Measurements from ENCODE around the gene LLGL2.

Gene LLGL2

GRCh38 chr17:75492555-75493168, 32.8 kb upstream of the LLGL2 start:
- DNase-seq: no peak

GRCh38 chr17:75493476-75494129, 31.9 kb upstream of the LLGL2 start:
- DNase-seq: no peak

GRCh38 chr17:75494326-75494877, 31.1 kb upstream of the LLGL2 start:
- no peak for DNase-seq

DNA sequence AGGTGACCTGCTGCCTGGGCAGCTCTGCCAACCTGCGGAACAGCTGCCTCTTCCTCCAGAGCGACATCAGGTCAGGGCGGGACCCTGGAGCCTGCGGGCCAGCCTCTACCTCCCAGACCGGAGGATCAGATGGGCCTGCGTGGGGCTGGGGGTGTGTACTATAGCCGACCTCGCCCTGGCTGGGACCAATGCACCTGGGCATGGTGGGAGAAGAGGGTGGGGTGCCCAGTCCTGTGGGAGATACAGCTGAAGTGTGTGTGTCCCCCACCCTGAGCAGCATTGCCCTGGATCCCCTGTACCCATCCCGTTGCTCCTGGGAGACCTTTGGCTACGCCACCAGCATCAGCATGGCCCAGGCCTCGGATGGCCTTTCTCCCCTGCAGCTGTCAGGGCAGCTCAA, 29.5 kb upstream of the LLGL2 start:
- no peak for DNase-seq

DNA sequence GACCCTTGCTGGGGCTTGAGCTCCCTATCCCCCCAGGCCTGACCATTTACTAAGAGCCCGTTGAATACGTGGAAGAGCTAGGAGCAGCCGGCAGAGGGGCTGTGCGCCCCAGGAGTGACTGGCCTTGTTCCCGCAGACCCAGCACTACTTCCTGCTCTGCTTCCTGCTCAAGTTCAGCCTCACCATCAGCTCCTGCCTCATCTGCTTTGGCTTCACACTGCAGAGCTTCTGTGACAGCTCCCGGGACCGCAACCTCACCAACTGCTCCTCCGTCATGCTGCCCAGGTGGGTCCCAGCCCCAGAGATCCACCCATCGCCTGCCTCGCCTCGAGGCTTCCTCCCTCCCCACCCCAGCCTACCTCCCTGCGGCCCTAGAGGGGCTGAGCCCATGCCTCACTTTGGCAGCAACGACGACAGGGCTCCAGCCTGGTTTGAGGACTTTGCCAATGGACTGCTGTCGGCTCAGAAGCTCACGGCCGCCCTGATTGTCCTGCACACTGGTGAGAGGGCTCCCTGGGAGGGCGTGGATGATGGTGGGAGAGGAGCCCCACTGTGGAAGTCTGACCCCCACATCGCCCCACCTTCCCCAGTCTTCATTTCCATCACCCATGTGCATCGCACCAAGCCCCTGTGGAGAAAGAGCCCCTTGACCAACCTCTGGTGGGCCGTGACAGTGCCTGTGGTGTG, 27.3 kb upstream of the LLGL2 start:
- no peak for DNase-seq

DNA sequence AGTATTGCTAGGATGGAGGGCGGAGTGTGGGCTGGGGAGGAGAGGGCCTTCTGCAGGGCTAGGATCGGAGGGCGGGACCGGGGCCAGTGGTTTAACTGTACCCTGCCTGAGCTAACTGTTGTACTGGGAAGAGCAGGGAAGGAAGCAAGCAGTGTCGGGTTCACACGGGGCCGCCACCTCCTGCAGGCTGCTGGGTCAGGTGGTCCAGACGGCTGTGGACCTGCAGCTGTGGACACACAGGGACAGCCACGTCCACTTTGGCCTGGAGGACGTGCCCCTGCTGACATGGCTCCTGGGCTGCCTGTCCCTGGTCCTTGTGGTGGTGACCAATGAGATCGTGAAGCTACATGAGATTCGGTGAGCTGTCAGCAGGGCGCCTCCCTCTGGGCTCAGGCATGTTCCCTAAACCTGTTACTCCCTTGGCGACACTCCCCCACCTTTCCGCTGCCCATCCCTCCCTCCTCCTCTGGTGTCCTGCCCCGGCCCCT, 26.7 kb upstream of the LLGL2 start:
- no peak for DNase-seq

GRCh38 chr17:75499313-75500022, 26.0 kb upstream of the LLGL2 start:
- DNase-seq: no peak

DNA sequence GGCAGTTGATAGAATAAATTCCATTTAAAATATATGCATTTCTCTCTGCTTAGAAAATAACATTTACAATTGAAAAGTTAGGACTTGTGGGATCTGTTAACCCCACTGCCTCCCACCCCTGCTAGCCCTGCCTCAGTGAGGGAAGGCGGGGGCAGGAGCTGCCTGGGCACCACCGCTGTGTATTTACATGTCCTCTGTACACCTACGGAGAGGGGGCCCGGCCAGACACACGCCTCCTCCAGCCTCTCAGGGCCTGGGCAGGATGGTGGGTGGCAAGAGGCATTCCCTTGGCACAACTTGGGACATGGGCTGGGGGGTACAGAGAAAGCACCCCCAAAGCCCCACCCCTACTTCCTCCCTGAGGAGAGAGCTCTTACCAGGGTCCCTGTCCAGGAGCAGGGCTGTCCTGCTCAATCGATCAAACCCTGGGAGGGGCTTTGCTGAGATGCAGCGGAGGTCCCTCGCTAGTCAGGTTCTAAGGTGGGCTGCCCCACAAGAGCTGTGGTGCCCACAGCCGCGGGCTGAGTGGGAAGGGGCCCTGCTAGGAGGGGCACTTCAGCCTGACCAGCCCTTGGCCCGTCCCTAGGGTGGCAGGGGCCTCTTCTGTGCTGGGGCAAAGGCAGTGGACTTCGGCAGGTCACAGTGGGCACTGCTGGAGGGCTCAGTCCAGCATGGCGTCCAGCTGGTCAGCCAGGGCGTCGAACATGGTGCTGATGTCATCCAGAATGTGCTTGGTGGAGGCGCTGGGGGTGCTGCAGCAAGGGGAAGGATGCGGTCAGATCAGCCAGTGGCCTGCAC, 24.9 kb upstream of the LLGL2 start:
- DNase-seq: no peak

DNA sequence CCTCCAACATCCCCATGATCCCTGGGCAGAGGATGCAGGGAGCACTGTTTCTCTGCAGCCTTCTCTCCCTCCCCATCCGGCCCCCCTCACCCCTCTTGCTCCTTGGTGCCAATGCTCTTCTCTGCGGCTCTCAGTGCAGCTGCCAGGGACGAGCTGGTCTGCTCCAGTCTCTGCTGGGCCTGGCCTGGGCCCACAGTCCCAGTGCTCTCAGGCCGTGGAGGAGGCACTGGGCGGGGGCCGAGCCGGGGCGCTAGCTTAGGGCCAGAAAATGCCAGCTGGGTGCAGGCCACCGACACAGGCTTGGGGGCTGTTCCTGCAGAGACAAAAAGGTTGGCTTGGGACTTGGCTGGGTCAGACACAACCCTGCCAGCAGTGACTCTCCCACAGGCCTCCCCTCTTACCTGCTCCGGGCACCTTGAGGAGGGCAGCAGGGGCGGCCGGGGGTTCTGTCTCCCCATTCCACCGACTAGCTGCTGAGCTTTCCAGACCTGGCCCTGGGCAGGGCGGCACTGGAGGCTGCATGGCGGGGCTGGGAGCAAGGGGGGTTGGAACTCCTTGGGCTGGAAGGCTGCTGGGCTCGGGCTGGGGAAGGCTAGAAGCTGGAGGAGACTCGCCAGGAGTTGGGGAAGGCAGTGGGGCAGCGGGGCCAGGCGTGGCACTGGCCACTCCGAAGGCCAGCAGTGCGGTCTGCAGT, 24.0 kb upstream of the LLGL2 start:
- no peak for DNase-seq

- no peak for DNase-seq
Observed at GRCh38 chr17:75502072-75502720, 23.3 kb upstream of the LLGL2 start.

DNA sequence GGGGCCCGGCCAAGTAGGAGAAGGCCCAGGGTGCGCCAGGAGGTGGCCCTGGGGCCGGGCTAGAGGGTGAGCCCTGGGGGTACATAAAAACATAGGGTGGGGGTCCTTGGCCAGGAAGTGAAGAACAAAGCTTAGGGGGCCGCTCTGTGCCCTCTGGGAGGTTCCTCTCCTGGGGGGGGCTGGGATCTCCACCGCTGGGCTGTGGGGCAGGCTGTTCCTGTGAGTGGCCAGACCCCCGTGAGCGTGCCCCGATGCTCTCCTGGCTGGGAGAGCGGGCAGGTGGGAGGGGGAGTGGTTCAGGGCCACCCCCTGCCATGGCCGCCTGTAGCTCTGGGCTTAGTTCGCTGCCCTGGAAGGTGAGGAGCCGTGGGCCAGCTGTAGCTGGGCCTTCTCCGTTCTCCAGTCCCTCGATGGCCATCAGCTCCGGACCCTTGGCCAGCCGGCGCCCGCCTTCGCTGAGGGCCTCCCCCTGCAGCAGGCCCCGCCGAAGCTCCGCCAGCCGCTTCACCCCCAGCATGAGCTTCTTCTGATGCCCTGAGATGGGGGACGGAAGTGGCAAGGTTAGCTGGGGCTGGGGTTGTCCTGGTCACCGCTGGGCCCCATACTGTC, 22.7 kb upstream of the LLGL2 start:
- DNase-seq: no peak

GRCh38 chr17:75503337-75503950, 22.1 kb upstream of the LLGL2 start:
- DNase-seq: no peak

DNA sequence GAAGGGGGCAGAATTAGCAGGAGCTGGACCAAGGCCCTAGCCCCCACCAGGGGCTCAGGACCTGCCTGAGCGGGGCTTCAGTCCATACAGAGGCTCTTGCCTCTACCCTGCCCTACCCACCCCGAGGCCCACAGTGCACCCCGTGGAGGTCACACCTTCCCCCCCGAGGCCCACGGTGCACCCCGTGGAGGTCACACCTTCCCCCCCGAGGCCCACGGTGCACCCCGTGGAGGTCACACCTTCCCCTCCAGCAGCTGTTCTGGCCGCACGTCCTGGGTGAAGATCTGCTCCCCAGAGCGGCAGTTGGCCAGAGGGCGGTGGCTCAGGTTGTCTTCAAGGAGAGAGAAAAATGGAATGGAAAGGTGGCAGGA, 21.5 kb upstream of the LLGL2 start:
- DNase-seq: no peak

DNA sequence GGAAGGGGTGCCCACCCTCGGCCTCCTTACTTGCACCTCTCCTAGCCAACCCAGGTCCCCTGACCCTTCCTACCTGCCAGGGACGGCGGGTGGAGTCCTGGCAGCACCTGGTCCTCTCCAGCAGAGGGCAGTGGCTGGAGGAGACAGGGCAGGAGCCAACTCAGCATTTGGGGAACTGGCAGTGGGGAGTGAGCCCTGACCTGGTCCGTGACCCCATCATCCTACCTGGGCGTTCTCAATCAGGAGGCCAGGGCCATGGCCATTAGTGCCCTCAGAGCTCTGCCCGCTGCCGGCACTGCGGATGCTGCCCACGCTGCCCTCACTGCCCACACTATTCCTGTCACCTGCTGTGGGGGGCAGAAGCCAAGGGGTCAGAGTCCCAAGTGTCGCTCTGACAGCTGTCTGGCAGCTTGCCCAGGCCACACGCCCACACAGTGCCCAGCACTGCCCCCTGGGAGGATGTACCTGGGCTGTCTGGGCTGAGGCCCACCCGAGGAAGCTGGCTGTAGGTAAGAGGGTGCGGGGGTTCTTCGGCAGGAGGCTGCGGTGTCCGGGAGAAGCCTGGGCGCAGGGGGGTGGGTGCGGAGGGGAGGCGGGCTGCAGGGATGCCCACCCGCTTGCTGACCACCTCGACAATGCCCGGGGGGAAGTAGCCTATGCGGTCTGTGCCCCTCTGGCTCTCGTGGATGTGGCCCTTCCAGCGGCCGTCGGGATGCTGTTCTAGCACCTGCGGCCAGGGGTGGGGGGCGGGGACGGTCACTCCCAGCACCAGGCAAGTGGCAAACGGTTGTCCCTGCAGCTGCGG, 20.9 kb upstream of the LLGL2 start:
- no peak for DNase-seq

GRCh38 chr17:75505152-75505409, 20.4 kb upstream of the LLGL2 start:
- DNase-seq: no peak

- DNase-seq: no peak
Observed at GRCh38 chr17:75505640-75506039, 19.9 kb upstream of the LLGL2 start.

DNA sequence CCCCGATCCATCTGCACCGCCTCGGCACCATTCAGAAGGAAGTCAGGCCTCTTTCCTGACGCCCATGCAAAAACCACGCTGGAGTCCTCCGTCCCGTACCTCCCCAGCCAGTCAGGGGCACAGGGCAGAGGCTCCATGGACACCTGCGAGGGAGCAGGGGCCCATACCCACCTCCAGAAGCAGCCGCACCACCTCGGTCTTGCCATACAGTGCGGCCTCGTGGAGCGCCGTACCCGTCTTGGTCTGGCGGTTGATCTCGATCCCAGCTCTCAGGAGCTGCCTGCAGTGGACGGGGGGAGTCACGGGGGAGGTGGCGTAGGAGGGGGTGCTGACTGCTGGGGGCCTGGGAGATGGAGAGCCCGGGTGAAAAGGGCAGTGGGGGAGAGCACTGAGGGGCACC, 19.4 kb upstream of the LLGL2 start:
- DNase-seq: no peak

GRCh38 chr17:75506888-75507287, 18.6 kb upstream of the LLGL2 start:
- DNase-seq: no peak
